A673 (cell line): Measurements from ENCODE around the gene B4GALT6. TPM values are rescaled to one million over a fixed set of nuclear protein-coding genes. Genes with fewer than 3 reads are reported as not detected.

Experiments used
- BruUV-seq: library from RNA; stranded (reverse); fragments of 400-500 nt; replicated peaks from 2 replicates; lab custom pipeline; 2021; lab: Mats Ljungman, UMichigan
- CTCF ChIA-PET: fragments of 300-600 bp; sonication (Branson Sonifier 250); formaldehyde crosslinking; loops from one replicate; lab custom pipeline; 2022; ENCODE audit warnings: antibody characterized with exemption; lab: Charles Lee
- POLR2A ChIA-PET: fragments of 300-600 bp; sonication (Branson Sonifier 250); formaldehyde crosslinking; loops from one replicate; lab custom pipeline; 2022; ENCODE audit warnings: antibody characterized with exemption; ENCODE audit not compliant: low non-redundant PET; lab: Charles Lee
- DNase-seq: peaks from one replicate; pipeline ENCODE4 v3.0.0-alpha.2; 2015; ENCODE audit warnings: low spot score
- H3K27ac ChIP-seq: fragments of 200-600 bp; sonication (generic); 2 replicates; pipeline ENCODE4 v1.5.1; 2016; ENCODE audit warnings: mixed run types, low read depth, mild to moderate bottlenecking, mixed read lengths, antibody characterized with exemption, low read length; ENCODE audit not compliant: poor library complexity, severe bottlenecking
- H3K27me3 ChIP-seq: fragments of 200-600 bp; sonication (generic); replicated peaks from 2 replicates; pipeline ENCODE4 v1.6.1; 2017; ENCODE audit warnings: mixed run types, low read depth, mild to moderate bottlenecking, mixed read lengths, antibody characterized with exemption, low read length; ENCODE audit not compliant: insufficient read depth, poor library complexity
- H3K36me3 ChIP-seq: fragments of 200-600 bp; sonication (generic); 2 replicates; pipeline ENCODE4 v1.6.1; 2016; ENCODE audit warnings: mixed run types, mild to moderate bottlenecking, mixed read lengths, antibody characterized with exemption, low read length; ENCODE audit not compliant: insufficient read depth, poor library complexity, severe bottlenecking
- H3K4me1 ChIP-seq: fragments of 200-600 bp; sonication (generic); 2 replicates; pipeline ENCODE4 v1.6.1; 2017; ENCODE audit warnings: mixed run types, mild to moderate bottlenecking, mixed read lengths, antibody characterized with exemption, low read length; ENCODE audit not compliant: insufficient read depth, poor library complexity, severe bottlenecking
- H3K4me3 ChIP-seq: fragments of 200-600 bp; sonication (generic); 2 replicates; pipeline ENCODE4 v1.5.1; 2016; ENCODE audit warnings: low read depth, mixed run types, mild to moderate bottlenecking, mixed read lengths, low read length; ENCODE audit not compliant: poor library complexity, severe bottlenecking
- H3K9me3 ChIP-seq: fragments of 200-600 bp; sonication (generic); 2 replicates; pipeline ENCODE4 v1.6.1; 2016; ENCODE audit warnings: mixed run types, low read depth, mild to moderate bottlenecking, mixed read lengths, antibody characterized with exemption, low read length; ENCODE audit not compliant: poor library complexity, severe bottlenecking
- CTCF ChIP-seq: fragments of 300-800, 200-600 bp; sonication (generic); conservative IDR thresholded peaks from 2 replicates; pipeline ENCODE4 v1.5.1; 2017; ENCODE audit warnings: low read depth, mild to moderate bottlenecking, antibody characterized with exemption, low read length, moderate library complexity, mixed read lengths
- EZH2 ChIP-seq: fragments of 200-600 bp; sonication (generic); IDR thresholded peaks from 2 replicates; pipeline ENCODE4 v1.6.1; 2017; ENCODE audit warnings: borderline replicate concordance, low read depth, mild to moderate bottlenecking, mixed read lengths, antibody characterized with exemption, low read length; ENCODE audit not compliant: poor library complexity, severe bottlenecking
- intact Hi-C: fragments of 100-400 bp; cut with micrococcal nuclease; formaldehyde crosslinking; loops from one replicate; pipeline ENCODE4 v1.10.0; 2022; ENCODE audit not compliant: unreplicated experiment
- total RNA-seq: library from RNA; stranded (reverse); gene quantifications from 2 replicates; pipeline ENCODE4 v1.2.3, GENCODE V29; 2021

The B4GALT6 gene
- total RNA-seq, 1 experiment from 2014 or later = 6.0 TPM

- Histone ChIP-seq H3K27me3 (peaks cover 1% of the 10 kb centered on the region), H3K4me3 (no peak overlapping the region), H3K36me3 (no peaks in the 10 kb centered on the region), H3K4me1 (peaks cover 13% of the 10 kb centered on the region), H3K9me3 (no peaks in the 10 kb centered on the region), H3K27ac (no peak overlapping the region)
- intact Hi-C loops = no loop called here
- no TSS peak for BruUV-seq
- no peak for DNase-seq
- ChIA-PET POLR2A (no interaction called here), CTCF (no interaction called here)
- TF ChIP-seq EZH2 (no peak), CTCF (no peak)
Observed at GRCh38 chr18:31667185-31667584, 17.2 kb downstream of the B4GALT6 start.

DNA sequence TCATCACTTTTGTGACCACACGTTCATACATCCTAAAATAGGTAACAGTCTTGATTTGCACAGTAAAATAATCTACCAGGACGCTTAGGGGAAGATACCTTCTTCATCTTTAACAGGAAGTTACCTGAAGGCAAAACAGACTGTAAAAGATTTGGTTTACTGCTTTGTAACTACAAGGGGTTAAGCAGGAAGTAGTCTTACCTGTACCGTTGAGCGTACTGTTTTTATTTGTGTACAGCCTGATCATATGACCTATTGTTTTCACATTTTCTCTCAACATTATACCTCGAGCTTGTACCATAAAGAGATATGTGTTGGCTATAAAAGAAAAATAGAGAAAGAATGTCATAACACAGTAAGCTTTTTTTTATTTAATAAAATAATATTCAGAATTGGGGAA is 18.3 kb downstream of the B4GALT6 start:
- Histone ChIP-seq H3K4me3 (no peak overlapping the region), H3K27ac (no peak overlapping the region), H3K27me3 (no peaks in the 10 kb centered on the region), H3K4me1 (peaks cover 11% of the 10 kb centered on the region), H3K9me3 (no peaks in the 10 kb centered on the region), H3K36me3 (no peaks in the 10 kb centered on the region)
- ChIA-PET CTCF (no interaction called here), POLR2A (no interaction called here)
- no TSS peak for BruUV-seq
- DNase-seq = no peak
- intact Hi-C loops = no loop called here
- TF ChIP-seq EZH2 (no peak), CTCF (no peak)

DNA sequence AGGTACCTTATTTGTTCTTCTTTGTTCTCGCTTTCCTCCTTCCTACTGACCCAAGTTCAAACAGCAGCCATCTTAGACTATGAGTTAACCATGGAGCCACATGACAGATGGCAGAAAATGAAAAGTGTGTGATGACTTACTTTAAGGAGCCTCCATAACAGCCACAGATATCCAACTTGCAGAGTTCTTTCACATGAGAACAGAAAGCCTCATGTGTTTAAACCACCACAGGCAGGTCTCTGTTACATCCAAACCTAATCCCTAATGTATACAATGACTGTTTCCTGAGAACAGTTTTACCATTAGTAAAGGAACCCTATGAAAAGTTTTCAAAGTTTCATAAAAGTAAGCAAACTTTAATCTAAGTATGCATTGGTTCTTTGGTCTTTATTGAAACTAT is 20.3 kb downstream of the B4GALT6 start:
- ChIA-PET CTCF (no interaction called here), POLR2A (interaction anchor here (0.6 kb wide), 1 partner anchor 215 kb away, joined by 3 read pairs; no protein-coding TSS in a partner anchor)
- Histone ChIP-seq H3K36me3 (no peaks in the 10 kb centered on the region), H3K27me3 (no peaks in the 10 kb centered on the region), H3K27ac (no peak overlapping the region), H3K9me3 (no peaks in the 10 kb centered on the region), H3K4me1 (peaks cover 6% of the 10 kb centered on the region), H3K4me3 (no peak overlapping the region)
- BruUV-seq = no TSS peak
- TF ChIP-seq EZH2 (no peak), CTCF (no peak)
- intact Hi-C loops = no loop called here
- DNase-seq = no peak
